ENCODE measurements around the gene AGTRAP. TPM values are rescaled to one million over a fixed set of nuclear protein-coding genes. Genes with fewer than 3 reads are reported as not detected.

AGTRAP gene
- total and polyA plus RNA-seq, 9 of the 15 experiments (the other 6 are each of a cell fraction or from before 2014, with no cell fraction given), result 26.8 to 105 (median 57.5) TPM

DNA sequence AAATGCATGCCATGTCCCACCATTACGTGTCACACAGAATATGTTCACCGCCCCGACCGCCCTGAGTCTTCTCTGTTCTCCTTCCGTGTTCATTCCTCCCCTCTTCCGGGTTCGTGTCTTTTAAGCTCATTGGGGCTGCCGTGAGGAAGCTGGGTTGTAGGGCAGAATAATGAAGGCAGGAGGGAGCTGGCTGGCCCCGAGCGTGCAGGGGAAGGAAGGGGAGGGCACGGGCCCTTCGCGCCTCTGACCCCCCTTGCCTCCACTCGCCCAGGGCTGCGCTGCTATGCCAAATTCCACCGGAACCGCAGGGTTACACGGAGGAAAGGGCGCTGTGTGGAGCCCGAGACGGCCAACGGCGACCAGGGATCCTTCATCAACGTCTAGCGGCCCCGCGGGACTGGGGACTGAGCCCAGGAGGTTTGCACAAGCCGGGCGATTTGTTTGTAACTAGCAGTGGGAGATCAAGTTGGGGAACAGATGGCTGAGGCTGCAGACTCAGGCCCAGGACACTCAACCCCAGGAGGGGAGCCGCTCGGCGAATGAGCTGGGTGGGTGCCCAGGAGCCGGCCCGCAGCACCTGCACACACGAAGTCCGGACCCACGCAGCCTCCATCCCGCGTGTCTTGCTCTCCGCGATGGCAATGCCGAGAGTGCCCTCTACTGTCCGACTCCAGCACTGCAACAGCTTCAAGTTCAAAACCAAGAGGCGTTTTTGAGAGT, 16.5 kb upstream of the AGTRAP start (continued):
- TF ChIP-seq, protein P1, sequence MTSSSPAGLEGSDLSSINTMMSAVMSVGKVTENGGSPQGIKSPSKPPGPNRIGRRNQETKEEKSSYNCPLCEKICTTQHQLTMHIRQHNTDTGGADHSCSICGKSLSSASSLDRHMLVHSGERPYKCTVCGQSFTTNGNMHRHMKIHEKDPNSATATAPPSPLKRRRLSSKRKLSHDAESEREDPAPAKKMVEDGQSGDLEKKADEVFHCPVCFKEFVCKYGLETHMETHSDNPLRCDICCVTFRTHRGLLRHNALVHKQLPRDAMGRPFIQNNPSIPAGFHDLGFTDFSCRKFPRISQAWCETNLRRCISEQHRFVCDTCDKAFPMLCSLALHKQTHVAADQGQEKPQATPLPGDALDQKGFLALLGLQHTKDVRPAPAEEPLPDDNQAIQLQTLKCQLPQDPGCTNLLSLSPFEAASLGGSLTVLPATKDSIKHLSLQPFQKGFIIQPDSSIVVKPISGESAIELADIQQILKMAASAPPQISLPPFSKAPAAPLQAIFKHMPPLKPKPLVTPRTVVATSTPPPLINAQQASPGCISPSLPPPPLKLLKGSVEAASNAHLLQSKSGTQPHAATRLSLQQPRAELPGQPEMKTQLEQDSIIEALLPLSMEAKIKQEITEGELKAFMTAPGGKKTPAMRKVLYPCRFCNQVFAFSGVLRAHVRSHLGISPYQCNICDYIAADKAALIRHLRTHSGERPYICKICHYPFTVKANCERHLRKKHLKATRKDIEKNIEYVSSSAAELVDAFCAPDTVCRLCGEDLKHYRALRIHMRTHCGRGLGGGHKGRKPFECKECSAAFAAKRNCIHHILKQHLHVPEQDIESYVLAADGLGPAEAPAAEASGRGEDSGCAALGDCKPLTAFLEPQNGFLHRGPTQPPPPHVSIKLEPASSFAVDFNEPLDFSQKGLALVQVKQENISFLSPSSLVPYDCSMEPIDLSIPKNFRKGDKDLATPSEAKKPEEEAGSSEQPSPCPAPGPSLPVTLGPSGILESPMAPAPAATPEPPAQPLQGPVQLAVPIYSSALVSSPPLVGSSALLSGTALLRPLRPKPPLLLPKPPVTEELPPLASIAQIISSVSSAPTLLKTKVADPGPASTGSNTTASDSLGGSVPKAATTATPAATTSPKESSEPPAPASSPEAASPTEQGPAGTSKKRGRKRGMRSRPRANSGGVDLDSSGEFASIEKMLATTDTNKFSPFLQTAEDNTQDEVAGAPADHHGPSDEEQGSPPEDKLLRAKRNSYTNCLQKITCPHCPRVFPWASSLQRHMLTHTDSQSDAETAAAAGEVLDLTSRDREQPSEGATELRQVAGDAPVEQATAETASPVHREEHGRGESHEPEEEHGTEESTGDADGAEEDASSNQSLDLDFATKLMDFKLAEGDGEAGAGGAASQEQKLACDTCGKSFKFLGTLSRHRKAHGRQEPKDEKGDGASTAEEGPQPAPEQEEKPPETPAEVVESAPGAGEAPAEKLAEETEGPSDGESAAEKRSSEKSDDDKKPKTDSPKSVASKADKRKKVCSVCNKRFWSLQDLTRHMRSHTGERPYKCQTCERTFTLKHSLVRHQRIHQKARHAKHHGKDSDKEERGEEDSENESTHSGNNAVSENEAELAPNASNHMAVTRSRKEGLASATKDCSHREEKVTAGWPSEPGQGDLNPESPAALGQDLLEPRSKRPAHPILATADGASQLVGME (CRISPR knock-in tag; IDR thresholded peaks at IDR 0.05), result no peak
- no peak for TF ChIP-seq LARP7 (IDR thresholded peaks at IDR 0.05)
- TF ChIP-seq, protein P2, sequence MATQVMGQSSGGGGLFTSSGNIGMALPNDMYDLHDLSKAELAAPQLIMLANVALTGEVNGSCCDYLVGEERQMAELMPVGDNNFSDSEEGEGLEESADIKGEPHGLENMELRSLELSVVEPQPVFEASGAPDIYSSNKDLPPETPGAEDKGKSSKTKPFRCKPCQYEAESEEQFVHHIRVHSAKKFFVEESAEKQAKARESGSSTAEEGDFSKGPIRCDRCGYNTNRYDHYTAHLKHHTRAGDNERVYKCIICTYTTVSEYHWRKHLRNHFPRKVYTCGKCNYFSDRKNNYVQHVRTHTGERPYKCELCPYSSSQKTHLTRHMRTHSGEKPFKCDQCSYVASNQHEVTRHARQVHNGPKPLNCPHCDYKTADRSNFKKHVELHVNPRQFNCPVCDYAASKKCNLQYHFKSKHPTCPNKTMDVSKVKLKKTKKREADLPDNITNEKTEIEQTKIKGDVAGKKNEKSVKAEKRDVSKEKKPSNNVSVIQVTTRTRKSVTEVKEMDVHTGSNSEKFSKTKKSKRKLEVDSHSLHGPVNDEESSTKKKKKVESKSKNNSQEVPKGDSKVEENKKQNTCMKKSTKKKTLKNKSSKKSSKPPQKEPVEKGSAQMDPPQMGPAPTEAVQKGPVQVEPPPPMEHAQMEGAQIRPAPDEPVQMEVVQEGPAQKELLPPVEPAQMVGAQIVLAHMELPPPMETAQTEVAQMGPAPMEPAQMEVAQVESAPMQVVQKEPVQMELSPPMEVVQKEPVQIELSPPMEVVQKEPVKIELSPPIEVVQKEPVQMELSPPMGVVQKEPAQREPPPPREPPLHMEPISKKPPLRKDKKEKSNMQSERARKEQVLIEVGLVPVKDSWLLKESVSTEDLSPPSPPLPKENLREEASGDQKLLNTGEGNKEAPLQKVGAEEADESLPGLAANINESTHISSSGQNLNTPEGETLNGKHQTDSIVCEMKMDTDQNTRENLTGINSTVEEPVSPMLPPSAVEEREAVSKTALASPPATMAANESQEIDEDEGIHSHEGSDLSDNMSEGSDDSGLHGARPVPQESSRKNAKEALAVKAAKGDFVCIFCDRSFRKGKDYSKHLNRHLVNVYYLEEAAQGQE (IDR thresholded peaks at IDR 0.05; ENCODE audit: borderline replicate concordance), result peak; percentile 94
- TF ChIP-seq, protein P2 (CRISPR knock-in tag; IDR thresholded peaks at IDR 0.05; ENCODE audit: low read depth), result 0 out of 2 replicates have a peak, but pooled peaks have one; percentile 11
